ENCODE measurements around the gene RABEP1.

- TF ChIP-seq, protein P1, sequence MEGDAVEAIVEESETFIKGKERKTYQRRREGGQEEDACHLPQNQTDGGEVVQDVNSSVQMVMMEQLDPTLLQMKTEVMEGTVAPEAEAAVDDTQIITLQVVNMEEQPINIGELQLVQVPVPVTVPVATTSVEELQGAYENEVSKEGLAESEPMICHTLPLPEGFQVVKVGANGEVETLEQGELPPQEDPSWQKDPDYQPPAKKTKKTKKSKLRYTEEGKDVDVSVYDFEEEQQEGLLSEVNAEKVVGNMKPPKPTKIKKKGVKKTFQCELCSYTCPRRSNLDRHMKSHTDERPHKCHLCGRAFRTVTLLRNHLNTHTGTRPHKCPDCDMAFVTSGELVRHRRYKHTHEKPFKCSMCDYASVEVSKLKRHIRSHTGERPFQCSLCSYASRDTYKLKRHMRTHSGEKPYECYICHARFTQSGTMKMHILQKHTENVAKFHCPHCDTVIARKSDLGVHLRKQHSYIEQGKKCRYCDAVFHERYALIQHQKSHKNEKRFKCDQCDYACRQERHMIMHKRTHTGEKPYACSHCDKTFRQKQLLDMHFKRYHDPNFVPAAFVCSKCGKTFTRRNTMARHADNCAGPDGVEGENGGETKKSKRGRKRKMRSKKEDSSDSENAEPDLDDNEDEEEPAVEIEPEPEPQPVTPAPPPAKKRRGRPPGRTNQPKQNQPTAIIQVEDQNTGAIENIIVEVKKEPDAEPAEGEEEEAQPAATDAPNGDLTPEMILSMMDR (conservative IDR thresholded peaks at IDR 0.05): no peak
- TF ChIP-seq EZH2 (IDR thresholded peaks at IDR 0.05; ENCODE audit: low read depth): no peak
Observed at GRCh38 chr17:5405400-5405799, 123.3 kb downstream of the RABEP1 start.
